ENCODE results near the gene WDR72. TPM values are rescaled to one million over a fixed set of nuclear protein-coding genes. Genes with fewer than 3 reads are reported as not detected.

WDR72 gene
- polyA plus RNA-seq, 1 of the 3 experiments (the other 2 are of a cell fraction) = 0.02 TPM

DNA sequence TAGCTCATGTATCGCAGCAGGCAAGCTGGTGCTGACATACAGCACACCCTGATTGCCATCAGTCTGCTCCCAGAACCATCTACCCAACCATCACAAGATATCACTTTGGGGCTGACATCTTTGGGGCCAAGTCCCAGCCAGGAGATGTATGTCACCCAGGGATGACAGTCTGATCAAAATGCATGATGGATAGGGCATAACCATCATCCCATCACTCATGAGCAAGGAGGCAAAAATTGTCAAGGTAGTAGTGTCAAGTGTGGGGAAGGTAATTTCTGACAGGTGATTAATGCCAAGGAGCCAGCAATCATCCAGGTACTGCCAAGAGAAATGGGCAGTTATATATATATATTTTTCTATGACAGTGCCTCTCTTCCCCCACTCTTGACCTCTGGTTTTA lies 277.4 kb downstream of the WDR72 start:
- CTCF ChIA-PET = no interaction called here
- WGBS (ENCODE audit: low lambda C conversion rate) = 29% methylated on average over 1 of the region's 1 CpG
- H3K9me2 ChIP-seq = no peaks in the 10 kb centered on the region

DNA sequence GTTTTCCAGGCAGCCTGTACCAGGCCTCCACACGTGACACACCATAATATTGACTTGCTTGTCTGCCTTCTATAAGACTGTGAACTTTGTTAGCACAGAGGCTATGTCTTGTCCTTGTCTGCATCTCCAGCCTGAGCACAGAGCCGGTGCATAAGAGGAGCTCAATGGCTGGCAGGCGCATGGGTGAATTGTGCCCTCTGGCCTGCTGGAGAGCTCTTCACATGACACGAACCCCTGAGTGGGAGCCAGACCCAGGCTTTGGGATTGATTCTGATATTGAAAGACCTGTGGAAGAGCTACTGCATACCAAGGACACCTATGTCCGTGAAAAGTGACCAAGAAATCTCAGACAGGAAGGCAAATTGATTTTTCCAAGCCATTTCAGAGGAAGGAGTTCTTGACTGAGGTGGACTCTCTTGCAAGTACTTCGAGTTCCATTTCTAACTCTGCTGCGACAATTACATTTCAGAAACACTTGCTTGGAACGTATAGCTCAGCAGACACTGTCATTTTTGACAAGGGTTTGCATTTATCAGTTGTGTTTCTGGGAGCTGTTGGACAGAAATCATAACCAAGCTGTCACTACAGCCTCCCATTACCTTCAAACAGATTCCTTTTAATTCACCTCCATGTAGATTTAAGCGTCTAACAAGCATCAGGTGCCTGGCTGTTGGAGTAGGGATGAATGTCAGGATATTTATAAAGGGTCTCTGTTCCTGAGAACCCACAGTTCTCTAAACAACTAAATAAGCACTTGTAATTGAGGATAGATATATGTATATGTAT lies 281.3 kb downstream of the WDR72 start:
- no peak overlapping the region for H3K4me3 ChIP-seq (ENCODE audit: low read depth in 2 of 2, low read length in 1 of 2)
- H3K4me2 ChIP-seq = no peak overlapping the region
- H3K27ac ChIP-seq (ENCODE audit: low read depth in 2 of 2, low read length in 1 of 2) = no peak overlapping the region
- H3K9ac ChIP-seq = no peak overlapping the region
- H3K4me1 ChIP-seq (ENCODE audit: control insufficient read depth in 1 of 2, insufficient read depth in 2 of 2, low read depth in 1 of 2, low read length in 1 of 2) = no peaks in the 10 kb centered on the region
- ChIA-PET CTCF (no interaction called here), POLR2A (no interaction called here)
- H3F3A ChIP-seq (replicated peaks; ENCODE audit: insufficient read depth) = no peaks in the 10 kb centered on the region
- H3K79me2 ChIP-seq (ENCODE audit: insufficient read depth) = no peaks in the 10 kb centered on the region
- no peak for DNase-seq
- H3K36me3 ChIP-seq (replicated peaks in 1 of 2; ENCODE audit: control insufficient read depth in 1 of 2, insufficient read depth in 2 of 2, low read length in 1 of 2) = no peaks in the 10 kb centered on the region
- H3K27me3 ChIP-seq (ENCODE audit: insufficient read depth) = no peaks in the 10 kb centered on the region; the same call in 1 of the 2 replicates
- H3K9me3 ChIP-seq = no peaks in the 10 kb centered on the region
- WGBS (ENCODE audit: low lambda C conversion rate) = 12% methylated on average over 7 of the region's 9 CpGs
- H2AFZ ChIP-seq (ENCODE audit: low read depth) = no peak overlapping the region
- no peaks in the 10 kb centered on the region for H3K9me2 ChIP-seq
- H4K20me1 ChIP-seq (ENCODE audit: insufficient read depth) = no peaks in the 10 kb centered on the region
- TF ChIP-seq, protein P1, sequence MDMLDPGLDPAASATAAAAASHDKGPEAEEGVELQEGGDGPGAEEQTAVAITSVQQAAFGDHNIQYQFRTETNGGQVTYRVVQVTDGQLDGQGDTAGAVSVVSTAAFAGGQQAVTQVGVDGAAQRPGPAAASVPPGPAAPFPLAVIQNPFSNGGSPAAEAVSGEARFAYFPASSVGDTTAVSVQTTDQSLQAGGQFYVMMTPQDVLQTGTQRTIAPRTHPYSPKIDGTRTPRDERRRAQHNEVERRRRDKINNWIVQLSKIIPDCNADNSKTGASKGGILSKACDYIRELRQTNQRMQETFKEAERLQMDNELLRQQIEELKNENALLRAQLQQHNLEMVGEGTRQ (IDR thresholded peaks at IDR 0.05; ENCODE audit: borderline replicate concordance, low read depth, low read length) = no peak
- TF ChIP-seq, protein P2, sequence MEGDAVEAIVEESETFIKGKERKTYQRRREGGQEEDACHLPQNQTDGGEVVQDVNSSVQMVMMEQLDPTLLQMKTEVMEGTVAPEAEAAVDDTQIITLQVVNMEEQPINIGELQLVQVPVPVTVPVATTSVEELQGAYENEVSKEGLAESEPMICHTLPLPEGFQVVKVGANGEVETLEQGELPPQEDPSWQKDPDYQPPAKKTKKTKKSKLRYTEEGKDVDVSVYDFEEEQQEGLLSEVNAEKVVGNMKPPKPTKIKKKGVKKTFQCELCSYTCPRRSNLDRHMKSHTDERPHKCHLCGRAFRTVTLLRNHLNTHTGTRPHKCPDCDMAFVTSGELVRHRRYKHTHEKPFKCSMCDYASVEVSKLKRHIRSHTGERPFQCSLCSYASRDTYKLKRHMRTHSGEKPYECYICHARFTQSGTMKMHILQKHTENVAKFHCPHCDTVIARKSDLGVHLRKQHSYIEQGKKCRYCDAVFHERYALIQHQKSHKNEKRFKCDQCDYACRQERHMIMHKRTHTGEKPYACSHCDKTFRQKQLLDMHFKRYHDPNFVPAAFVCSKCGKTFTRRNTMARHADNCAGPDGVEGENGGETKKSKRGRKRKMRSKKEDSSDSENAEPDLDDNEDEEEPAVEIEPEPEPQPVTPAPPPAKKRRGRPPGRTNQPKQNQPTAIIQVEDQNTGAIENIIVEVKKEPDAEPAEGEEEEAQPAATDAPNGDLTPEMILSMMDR (IDR thresholded peaks at IDR 0.05) = no peak
- TF ChIP-seq SMC3 (IDR thresholded peaks at IDR 0.05; ENCODE audit: low read depth, low read length) (no peak), NRF1 (IDR thresholded peaks at IDR 0.05; ENCODE audit: low read depth, low read length) (no peak), SIN3A (IDR thresholded peaks at IDR 0.05; ENCODE audit: borderline replicate concordance, low read depth, low read length) (no peak), ELF1 (IDR thresholded peaks at IDR 0.05) (no peak), EZH2phosphoT487 (IDR thresholded peaks at IDR 0.05; ENCODE audit: borderline replicate concordance, low read depth) (no peak), RFX5 (IDR thresholded peaks at IDR 0.05; ENCODE audit: low read length) (no peak), FOXM1 (IDR thresholded peaks at IDR 0.05; ENCODE audit: low read depth) (no peak), RAD21 (IDR thresholded peaks at IDR 0.05; ENCODE audit: low read length) (no peak), RCOR1 (IDR thresholded peaks at IDR 0.05; ENCODE audit: low read length) (no peak), TAF1 (IDR thresholded peaks at IDR 0.05; ENCODE audit: borderline replicate concordance, low read depth, low read length) (no peak), RXRA (IDR thresholded peaks at IDR 0.05; ENCODE audit: borderline replicate concordance, low read depth) (no peak), FOXJ3 (CRISPR knock-in tag; IDR thresholded peaks at IDR 0.05) (no peak)
- TF ChIP-seq, protein P3, sequence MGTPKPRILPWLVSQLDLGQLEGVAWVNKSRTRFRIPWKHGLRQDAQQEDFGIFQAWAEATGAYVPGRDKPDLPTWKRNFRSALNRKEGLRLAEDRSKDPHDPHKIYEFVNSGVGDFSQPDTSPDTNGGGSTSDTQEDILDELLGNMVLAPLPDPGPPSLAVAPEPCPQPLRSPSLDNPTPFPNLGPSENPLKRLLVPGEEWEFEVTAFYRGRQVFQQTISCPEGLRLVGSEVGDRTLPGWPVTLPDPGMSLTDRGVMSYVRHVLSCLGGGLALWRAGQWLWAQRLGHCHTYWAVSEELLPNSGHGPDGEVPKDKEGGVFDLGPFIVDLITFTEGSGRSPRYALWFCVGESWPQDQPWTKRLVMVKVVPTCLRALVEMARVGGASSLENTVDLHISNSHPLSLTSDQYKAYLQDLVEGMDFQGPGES (IDR thresholded peaks at IDR 0.05; ENCODE audit: low read depth, low read length) = no peak
- TF ChIP-seq, protein P4, sequence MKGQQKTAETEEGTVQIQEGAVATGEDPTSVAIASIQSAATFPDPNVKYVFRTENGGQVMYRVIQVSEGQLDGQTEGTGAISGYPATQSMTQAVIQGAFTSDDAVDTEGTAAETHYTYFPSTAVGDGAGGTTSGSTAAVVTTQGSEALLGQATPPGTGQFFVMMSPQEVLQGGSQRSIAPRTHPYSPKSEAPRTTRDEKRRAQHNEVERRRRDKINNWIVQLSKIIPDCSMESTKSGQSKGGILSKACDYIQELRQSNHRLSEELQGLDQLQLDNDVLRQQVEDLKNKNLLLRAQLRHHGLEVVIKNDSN (IDR thresholded peaks at IDR 0.05; ENCODE audit: borderline replicate concordance, low read depth) = no peak
- TF ChIP-seq, protein P5, sequence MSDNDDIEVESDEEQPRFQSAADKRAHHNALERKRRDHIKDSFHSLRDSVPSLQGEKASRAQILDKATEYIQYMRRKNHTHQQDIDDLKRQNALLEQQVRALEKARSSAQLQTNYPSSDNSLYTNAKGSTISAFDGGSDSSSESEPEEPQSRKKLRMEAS (IDR thresholded peaks at IDR 0.05; ENCODE audit: low read depth) = no peak

More for the DNA sequence above, 277.4 kb downstream of the WDR72 start:
- TF ChIP-seq CHD2 (IDR thresholded peaks at IDR 0.05; ENCODE audit: low read length, partially characterized antibody) (no peak), EZH2phosphoT487 (IDR thresholded peaks at IDR 0.05; ENCODE audit: borderline replicate concordance, low read depth) (no peak), SMC3 (IDR thresholded peaks at IDR 0.05; ENCODE audit: low read depth, low read length) (no peak), ELF1 (IDR thresholded peaks at IDR 0.05) (no peak)
- TF ChIP-seq, protein P5 (IDR thresholded peaks at IDR 0.05; ENCODE audit: low read depth) = no peak
- TF ChIP-seq, protein P3 (IDR thresholded peaks at IDR 0.05; ENCODE audit: low read depth, low read length) = no peak
- Histone ChIP-seq H3K4me3 (ENCODE audit: low read depth in 2 of 2, low read length in 1 of 2) (no peak overlapping the region), H3K79me2 (ENCODE audit: insufficient read depth) (no peaks in the 10 kb centered on the region), H2AFZ (ENCODE audit: low read depth) (no peak overlapping the region), H4K20me1 (ENCODE audit: insufficient read depth) (no peaks in the 10 kb centered on the region), H3F3A (replicated peaks; ENCODE audit: insufficient read depth) (no peaks in the 10 kb centered on the region), H3K4me2 (no peak overlapping the region), H3K9me3 (no peaks in the 10 kb centered on the region), H3K36me3 (replicated peaks in 1 of 2; ENCODE audit: control insufficient read depth in 1 of 2, insufficient read depth in 2 of 2, low read length in 1 of 2) (no peaks in the 10 kb centered on the region), H3K9ac (no peak overlapping the region), H3K4me1 (ENCODE audit: control insufficient read depth in 1 of 2, insufficient read depth in 2 of 2, low read depth in 1 of 2, low read length in 1 of 2) (no peaks in the 10 kb centered on the region), H3K27me3 (ENCODE audit: insufficient read depth) (no peaks in the 10 kb centered on the region; the same call in 1 of the 2 replicates), H3K27ac (ENCODE audit: low read depth in 2 of 2, low read length in 1 of 2) (no peak overlapping the region)
- POLR2A ChIA-PET = no interaction called here
- DNase-seq = no peak
